Hematopoietic multipotent progenitor cell treated with erythropoietin and hydrocortisone succinate and interleukin-3 and kit ligand, for 8 days (in vitro differentiated cells): ENCODE data around the gene CNKSR3.

Experiments used
- DNase-seq: peaks from one replicate; pipeline ENCODE4 v3.0.0-alpha.2; 2015

CNKSR3 gene

GRCh38 chr6:154478021-154478700 lies 32.3 kb downstream of the CNKSR3 start:
- no peak for DNase-seq

GRCh38 chr6:154476494-154476893 lies 34.0 kb downstream of the CNKSR3 start:
- DNase-seq, result no peak

GRCh38 chr6:154474648-154475428 lies 35.6 kb downstream of the CNKSR3 start:
- DNase-seq, result no peak

GRCh38 chr6:154473324-154473723 lies 37.2 kb downstream of the CNKSR3 start:
- DNase-seq, result no peak

GRCh38 chr6:154471609-154472362 lies 38.7 kb downstream of the CNKSR3 start:
- no peak for DNase-seq

- DNase-seq, result no peak
Measured at GRCh38 chr6:154469306-154469935, 41.1 kb downstream of the CNKSR3 start.

- DNase-seq, result no peak
Measured at GRCh38 chr6:154468760-154469159, 41.7 kb downstream of the CNKSR3 start.

GRCh38 chr6:154466971-154467679 lies 43.4 kb downstream of the CNKSR3 start:
- DNase-seq, result no peak

- DNase-seq, result no peak
Measured at GRCh38 chr6:154466139-154466538, 44.3 kb downstream of the CNKSR3 start.

- DNase-seq, result no peak
Measured at GRCh38 chr6:154463573-154464419, 46.7 kb downstream of the CNKSR3 start.

- no peak for DNase-seq
Measured at GRCh38 chr6:154462425-154462824, 48.1 kb downstream of the CNKSR3 start.

GRCh38 chr6:154461348-154461747 lies 49.1 kb downstream of the CNKSR3 start:
- DNase-seq, result no peak

GRCh38 chr6:154460306-154461071 lies 50.0 kb downstream of the CNKSR3 start:
- no peak for DNase-seq

- no peak for DNase-seq
Measured at GRCh38 chr6:154459513-154459912, 51.0 kb downstream of the CNKSR3 start.

GRCh38 chr6:154458565-154459470 lies 51.7 kb downstream of the CNKSR3 start:
- peak; percentile 25 for DNase-seq

- no peak for DNase-seq
Measured at GRCh38 chr6:154457881-154458284, 52.6 kb downstream of the CNKSR3 start.

GRCh38 chr6:154457046-154457713 lies 53.3 kb downstream of the CNKSR3 start:
- no peak for DNase-seq

- no peak for DNase-seq
Measured at GRCh38 chr6:154453329-154453728, 57.2 kb downstream of the CNKSR3 start.

- DNase-seq, result no peak
Measured at GRCh38 chr6:154450498-154450897, 60.0 kb downstream of the CNKSR3 start.
